Amygdala (tissue), 56 donors: Measurements from ENCODE around the gene PTPRD.

Source experiments
- DNase-seq, 56 donors: peaks; one replicate each; lab custom pipeline; 2025; lab: John Stamatoyannopoulos, UW

The PTPRD gene

DNA sequence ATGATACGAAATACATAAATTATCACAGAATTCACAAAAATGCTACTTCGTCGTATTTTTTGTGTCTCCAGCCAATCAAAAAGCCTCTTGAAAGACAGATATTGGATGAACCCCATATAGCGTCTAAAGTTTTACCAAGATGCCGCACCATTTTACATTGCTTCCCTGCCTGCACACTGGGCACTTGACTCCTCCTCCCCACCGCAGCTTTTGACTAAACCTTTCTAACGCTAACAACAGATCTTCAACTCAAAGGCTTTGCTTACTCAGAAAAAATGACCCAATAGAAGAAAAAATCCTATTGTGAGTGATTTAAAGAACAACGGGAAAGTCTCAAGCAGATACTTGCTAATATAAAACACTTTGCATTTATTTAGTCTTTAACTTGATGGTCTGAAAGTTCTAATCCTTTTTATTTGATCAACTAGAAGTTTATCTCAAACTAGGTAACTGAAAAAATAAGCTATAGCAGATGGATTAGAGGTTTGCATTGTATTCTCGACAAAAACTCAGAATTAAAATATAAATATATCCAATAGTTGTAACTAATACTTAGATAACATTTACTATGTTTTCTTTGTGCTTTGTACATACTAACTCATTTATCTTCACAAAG is 2204.1 kb downstream of the PTPRD start:
- no peak for DNase-seq

DNA sequence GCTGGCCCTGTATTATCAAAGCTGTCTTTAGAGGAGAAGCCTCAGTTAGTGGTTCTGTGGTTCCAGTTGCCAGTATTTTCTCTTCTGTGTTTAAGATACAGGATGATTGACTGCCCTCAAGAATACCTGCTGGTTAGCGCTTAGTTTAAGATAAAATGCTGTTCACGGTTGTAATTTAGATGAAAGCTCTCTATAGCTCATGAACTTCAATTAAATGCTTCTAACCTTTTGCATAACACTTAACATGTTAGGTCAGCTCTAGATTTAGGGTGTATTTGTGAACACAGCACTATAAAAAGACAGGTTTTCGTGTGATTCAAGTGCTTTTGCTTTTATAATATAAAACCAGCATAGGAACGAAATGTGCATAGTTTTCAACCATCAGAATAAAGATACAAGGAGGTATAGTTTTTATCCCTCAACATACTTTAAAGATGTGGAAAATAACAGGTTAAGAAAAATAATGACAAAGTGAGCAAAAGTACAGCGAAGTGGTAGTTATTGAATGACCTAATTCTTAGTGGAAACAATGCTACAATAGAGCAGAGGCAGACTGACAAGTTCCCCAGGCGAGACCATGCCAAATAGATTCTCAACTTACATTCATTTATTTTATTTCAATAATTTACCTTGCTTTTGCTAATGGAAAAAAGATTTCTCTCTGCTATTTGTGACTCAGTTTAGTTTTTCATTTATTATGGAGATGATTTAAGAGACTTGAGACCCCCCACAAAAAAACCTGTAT is 2210.7 kb downstream of the PTPRD start:
- no peak for DNase-seq

DNA sequence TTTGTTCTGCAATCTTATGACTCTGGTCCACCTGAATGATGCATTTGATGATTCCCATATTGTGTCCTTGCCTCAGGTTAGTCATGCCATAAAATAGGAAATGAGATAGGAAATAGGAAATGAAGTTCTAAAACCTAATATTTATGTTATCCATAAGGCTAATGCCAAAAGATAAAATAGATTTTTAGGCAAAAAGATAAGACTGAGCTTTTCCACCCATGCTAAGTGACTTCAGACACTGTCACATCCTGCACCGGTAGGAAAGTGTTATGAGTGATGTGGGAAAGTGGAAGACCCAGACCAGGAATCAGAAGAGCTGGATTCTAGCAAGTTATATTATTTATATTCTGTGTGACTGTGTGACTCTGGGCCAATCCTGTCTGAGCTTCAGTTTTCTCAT is 2212.4 kb downstream of the PTPRD start:
- no peak for DNase-seq

DNA sequence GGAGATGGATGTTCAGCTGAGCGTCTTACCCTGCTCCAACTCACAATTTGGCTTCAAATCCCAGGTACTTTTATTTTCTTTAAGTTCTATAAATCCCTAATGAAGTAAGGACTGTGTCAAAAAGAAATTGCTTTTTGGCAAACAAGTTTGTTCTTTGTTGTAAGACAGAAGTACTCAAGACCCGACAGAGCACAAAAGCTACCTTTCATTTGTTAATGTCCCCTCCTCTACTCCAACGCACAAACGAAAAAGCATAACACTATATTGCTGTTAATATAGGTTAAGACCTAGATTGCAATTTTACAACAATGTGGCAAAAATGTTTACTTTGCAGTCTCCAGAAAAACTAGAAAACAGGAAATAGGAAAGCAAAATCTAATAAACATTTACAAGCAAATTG is 2217.8 kb downstream of the PTPRD start:
- DNase-seq: no peak

DNA sequence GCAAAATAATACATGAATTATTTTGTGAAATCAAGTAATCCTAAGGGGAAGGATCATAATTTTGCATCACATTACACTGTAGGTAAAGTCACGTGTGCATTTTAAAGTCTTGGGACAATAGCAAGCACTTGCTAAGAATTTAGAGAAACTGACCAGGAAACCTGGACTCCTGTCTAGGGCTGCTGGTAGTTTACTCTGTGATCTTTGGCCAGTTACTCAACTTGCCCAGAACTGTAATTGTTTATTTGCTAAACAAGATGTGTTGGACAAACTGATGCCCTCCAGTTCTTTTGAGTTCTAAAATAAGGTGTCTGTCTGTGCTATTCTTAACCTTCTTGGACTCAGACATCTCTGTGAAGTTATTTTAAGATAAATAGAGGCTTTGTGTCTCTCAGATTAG is 2218.5 kb downstream of the PTPRD start:
- no peak for DNase-seq

DNA sequence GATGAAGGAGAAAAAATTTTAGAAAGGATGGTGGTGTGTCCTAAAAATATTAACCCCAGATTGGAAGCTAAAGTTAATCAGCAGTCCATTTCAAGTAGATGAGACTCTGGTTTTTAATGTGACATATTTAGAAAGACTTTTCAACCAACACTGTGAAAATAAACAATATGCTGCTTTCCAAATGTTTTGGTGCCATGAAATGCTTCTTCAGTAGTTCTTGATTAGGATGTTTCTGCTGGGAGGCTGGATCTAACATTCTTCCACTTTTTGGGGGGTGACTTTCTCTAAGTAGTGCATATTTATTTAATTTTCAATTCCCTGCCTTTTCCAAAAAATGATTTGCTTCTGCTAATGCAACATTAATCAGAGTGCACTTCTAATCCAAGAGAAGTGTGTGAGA is 2219.9 kb downstream of the PTPRD start:
- DNase-seq: no peak

DNA sequence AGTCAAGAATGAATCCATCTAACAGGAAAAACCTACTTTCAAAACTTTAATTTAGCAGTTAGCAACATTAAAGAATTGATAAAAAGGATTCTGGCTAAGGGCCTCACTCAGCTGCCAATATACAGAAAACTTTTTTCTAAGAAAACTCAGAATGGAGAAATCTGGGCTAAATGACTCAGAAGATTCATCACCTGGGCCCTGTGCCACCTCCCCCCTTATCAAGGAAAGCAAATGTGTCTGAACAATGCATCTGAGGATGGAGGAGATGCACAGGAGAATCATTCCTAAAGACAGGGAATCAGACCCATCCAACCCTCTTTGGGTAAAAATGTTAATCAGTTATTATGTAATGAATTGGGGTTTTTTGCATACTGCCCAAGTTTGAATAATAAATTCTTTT is 2221.2 kb downstream of the PTPRD start:
- no peak for DNase-seq

DNA sequence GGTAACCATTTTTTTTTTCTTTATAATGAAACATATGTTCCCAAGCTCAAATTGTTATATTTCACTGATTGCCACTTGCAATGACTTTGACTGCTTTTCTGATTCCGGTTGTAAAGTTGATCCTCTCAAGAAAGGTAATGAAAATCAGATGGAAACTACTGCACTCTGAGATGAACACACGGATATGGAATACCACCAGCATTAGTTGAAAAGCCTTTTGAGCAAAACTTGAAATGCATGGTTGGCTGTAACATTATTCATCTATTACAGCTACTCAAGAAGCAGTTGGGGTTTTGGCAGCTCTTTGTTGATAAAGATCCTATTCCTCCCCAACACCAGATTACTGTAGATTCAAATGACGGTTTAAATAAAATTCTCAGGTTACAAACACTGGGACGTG is 2221.7 kb downstream of the PTPRD start:
- DNase-seq: no peak

DNA sequence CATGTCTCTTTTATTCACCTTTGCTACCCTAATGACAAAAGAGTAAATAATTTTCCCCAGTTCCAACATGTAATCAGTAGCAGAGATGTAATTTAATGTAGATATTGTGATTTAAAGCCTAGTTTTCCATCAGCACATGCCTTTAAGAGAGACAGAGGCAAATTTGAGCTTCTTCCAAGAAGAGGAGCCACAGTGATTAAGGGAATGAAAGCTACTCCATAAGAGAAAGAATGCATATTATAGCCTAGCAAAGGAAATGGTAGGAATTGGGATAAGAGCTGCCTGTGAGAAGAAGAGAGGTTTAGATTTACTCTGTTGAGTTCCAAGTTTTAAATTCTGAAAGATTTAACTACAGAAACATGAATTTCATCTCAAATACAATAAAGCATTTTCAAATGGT is 2222.2 kb downstream of the PTPRD start:
- DNase-seq: no peak

DNA sequence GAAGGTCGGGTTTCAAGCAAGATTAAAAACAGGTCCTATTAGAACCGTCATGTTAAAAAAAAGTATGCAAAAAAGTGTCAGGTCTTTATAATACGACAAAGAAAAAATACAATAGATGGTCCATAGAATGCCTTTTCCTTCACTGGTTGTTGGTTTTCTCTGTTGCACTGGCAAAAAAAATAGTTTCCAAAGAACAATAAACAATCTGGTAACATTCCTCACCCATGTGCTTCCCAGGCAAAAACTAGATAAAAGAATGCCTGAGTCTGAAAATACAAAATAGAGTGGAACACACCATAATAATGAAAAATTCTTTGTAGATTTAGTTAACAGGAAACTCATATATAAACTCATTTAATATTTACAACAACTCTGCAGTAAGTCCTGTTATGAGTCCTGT is 2223.3 kb downstream of the PTPRD start:
- DNase-seq: no peak

DNA sequence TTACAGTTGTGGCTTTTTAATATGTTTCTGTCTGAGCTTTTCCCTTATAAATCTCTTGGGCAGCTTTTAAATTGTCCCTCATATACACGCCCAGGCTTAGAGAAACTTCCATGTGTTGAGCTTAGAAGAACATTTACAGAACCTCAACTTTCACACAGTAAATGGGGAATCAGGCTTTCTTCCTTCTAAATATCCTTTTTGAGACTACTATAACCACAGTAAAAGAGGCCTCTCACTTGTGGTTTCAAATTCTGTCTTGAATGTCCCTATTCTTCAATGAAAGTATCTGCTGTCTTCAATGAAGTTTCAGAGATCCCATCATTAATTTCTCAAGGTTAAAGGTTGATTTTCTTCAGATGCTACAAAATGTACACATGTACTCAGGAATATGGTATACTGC is 2224.7 kb downstream of the PTPRD start:
- no peak for DNase-seq

DNA sequence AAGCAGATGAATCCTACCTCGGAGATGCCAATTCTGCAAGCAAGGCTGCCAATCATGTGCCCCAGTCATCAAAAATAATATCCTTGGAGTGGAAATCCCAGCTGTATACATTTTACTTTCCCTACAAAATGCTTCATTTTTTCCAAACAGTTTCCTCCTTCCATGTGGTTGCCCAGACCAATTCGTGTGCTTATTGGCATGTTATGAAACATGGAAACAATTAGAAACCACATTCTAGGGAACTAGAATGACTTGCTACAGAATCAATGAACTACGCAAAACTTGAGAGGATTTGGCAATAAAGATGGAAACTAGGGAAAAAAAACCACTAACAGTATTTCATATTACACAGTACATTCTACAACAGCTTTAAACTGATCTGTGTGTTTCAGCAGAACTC is 2228.7 kb downstream of the PTPRD start:
- no peak for DNase-seq

DNA sequence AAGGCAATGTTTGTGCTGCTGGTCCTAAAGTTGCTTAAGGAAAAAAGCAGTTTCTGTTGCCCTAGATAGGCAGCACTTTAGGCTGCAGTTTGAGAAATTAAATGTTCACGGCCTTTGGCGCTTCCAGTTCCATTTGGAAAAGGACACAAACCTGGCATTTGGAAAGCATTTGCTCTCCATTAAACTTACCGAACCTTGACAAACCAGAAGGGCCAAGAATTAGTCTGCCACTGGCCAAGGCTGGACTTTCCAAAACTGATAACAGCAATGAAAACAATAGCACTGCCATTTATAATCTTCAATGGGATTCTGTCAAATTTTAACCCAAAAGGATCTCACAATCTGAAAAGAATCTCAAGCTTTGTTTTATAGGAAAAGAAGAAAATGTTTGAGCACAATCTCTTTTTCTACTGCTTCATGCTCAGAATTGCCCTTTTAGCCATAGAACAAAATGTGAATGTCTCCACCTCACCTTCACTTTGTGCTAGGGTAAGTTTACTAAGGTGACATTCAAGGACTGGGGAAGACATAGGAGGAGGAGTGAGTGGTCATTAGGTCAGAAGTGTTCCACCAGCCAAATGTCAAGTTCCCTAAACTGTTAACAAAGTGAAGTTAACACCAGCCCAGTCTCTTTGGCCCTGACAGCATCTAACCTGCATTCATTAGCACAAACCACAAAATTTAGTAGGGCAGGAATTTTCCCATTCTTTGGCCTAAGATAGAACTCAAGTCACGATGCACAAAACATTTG is 2229.8 kb downstream of the PTPRD start:
- DNase-seq: no peak

DNA sequence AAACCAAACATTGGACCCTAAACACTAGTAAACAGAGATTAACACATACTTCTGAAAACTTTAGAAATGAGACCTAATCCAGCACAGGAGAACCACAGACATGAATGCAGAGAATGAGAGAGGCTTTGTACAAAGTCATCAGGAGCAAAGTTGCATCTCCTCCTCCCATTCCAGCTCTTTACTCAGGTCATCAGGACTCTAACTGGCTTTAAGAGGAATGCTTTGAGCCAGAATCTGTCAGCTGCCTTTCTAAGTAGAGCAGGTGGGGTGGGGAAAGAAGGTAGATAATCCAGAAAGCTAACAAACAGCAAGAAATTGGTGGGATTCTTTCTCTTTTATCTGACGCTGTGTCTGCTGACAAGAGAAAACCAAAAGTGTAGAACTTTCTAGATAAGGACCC is 2230.5 kb downstream of the PTPRD start:
- DNase-seq: no peak

DNA sequence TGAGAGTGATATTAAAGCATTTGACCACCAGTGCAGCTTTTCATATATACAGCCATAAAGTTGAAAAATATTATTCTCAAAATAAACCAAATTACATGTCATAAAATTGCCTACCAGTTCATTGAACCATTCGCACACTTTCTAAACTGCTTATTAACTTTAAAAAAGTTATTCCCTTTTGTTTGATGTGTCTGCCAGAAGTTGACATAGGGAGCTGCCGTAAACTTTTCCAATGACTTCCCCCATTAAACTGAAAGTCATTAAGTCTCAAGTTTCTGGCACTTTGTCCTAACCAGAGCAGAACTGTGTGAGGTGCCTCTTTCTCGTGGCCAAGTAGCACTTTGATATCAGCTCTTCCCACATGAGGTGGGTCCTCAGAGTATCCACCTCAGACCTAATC is 2231.2 kb downstream of the PTPRD start:
- no peak for DNase-seq

DNA sequence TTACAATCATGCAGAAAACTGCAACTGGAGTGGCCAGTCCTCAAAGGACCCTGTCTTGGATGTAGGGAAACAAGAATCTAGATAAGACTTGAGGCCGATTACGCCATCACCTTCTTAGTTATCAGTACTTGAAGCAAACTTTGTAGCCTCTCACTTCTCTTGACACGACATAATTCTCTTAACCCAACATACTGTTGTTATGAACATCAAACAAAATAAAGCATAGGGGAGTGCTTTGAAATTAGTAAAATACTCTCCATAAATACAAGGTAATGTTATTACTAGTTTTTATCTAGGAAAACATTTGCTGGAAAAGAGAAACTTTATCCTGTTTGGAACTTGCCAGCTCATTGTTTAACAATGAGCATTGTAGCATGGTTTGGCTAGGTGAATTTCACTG is 2238.3 kb downstream of the PTPRD start:
- DNase-seq: no peak

DNA sequence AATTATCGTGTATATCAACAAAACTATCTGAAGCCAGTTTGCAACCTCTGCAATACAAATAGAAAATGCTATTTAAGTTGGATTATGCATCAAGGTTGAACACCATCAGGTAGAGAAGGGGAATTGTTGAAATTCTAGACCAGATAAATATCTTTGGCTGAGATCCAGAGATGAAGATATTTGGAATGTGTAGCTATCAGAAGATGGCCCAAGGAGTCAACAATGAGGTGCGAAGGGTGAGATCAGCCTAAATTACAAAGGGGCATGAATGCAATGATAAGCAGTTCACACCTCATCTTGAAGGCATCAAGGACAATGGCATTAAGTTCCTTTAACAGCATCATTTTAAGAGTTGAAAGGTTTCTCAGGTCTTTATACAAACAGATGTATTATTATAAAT is 2241.1 kb downstream of the PTPRD start:
- no peak for DNase-seq

DNA sequence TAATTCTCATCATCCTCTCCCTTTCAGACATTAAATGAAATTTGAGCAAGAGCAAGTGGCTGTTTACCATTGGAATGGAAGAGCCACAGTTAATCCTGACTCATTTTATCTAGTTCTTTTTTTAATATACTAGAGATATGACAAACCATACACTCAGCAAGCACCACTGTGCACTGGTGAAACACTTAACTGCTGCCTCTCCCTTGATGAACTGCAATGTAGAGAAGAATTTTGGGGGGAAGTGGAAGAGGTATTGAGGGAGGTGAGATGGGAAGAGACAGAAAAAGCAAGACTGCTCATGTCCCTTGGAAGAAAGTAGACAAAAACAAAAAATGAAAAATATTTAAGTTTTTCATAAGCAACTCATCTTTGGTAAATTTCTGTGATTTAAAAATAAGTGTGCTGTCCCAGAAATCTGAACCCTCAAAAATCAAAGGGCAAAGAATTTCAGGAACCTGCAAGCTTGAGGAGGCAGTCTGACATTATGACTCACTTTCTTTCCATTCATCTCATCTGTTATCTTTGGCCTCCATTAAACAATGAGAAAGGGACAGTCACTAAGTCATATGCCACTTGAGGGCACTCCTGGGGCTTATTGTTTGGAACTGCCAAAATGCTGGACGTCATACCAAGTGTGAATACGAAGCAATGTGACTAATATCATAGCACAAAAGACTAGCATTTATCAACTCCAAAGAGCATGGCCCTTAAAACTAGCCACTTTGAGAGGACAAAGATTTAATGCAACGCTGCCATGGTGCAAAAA is 2246.5 kb downstream of the PTPRD start:
- no peak for DNase-seq

DNA sequence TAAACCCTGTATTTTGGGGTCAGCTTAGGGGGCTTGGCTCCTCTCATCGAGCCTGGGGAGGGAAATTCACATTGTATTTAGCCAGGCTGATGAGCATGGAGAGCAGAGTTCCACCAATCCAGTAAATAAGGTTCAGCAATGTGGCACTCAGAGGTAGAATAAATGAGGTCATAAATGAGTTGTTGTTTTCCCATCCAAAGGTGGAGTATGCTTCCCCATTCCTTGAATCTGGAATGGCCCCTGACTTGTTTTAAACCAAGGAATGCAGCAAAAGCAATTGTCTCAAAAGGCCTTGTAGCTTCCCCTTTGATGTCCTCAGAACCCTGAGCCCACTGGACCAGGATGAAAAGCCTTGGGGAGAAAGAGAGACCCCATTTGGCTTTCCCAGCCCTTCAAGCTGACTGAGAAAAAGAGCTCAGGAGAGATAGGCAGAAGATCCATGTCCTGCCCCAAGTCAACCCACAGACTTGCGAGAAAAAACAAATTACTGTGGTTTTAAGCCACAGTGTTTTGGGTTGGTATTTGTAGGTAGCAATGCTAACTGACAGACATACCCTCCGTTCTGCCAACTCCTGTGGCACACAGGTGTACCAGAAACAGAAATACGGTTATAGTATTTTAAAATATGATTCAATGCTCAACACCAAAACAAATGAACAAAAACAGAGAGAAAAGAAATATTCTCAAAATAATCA is 2247.2 kb downstream of the PTPRD start:
- no peak for DNase-seq

DNA sequence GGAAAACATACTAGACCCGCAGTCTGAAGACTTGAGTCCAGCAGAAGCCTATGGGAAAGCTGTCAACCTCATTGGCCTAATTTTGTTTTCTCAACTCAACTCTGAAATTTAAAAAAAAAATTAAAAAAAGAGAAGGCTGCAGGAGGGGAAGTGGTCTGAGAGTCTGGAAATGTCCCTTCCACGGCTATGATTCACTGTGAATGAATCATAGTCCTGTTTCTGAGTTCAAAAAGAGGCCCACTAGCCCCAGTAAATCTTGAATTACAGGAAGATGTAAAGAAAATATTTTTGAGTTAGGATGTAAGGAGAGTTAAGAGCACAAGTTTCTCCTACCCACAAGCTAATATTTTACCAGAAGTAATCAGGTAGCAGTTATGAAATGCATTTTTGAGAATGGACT is 2247.8 kb downstream of the PTPRD start:
- no peak for DNase-seq
